ENCODE measurements around the gene C1orf53. TPM values are rescaled to one million over a fixed set of nuclear protein-coding genes. Genes with fewer than 3 reads are reported as not detected.

The C1orf53 gene
- total and polyA plus RNA-seq, 9 of the 15 experiments (the other 6 are each of a cell fraction or from before 2014, with no cell fraction given) = 0.31 to 3.2 (median 2.3) TPM

- Histone ChIP-seq H3K4me2 (ENCODE audit: insufficient read depth, low read length) (no peak overlapping the region), H3K4me1 (replicated peaks in 1 of 2; ENCODE audit: control insufficient read depth in 2 of 2, insufficient read depth in 2 of 2, low read length in 2 of 2) (no peaks in the 10 kb centered on the region; a peak in 1 of 5 replicates), H3K27ac (ENCODE audit: extremely low read depth, low read depth, low read length) (no peak overlapping the region), H2AFZ (ENCODE audit: low read depth, low read length) (0 out of 2 replicates have a peak overlapping the region, but pooled peaks have one; percentile 6), H3K79me2 (ENCODE audit: control insufficient read depth, insufficient read depth, low read length) (no peaks in the 10 kb centered on the region), H3K9ac (ENCODE audit: insufficient read depth in 1 of 2, low read depth in 2 of 2, low read length in 2 of 2) (no peak overlapping the region), H3K4me3 (no peak overlapping the region), H3K36me3 (ENCODE audit: control insufficient read depth, insufficient read depth, low read length) (no peaks in the 10 kb centered on the region), H3K27me3 (ENCODE audit: control insufficient read depth in 2 of 2, insufficient read depth in 2 of 2, low read length in 2 of 2) (no peaks in the 10 kb centered on the region), H3K9me3 (replicated peaks; ENCODE audit: control insufficient read depth, insufficient read depth, low read depth, low read length) (no peaks in the 10 kb centered on the region), H4K20me1 (replicated peaks; ENCODE audit: control insufficient read depth, insufficient read depth, low read length) (no peaks in the 10 kb centered on the region), H3K9me1 (ENCODE audit: control insufficient read depth, insufficient read depth, low read length) (no peaks in the 10 kb centered on the region)
- in situ Hi-C loops (cut with MboI) (no loop called here), intact Hi-C loops (cut with micrococcal nuclease) (loop anchor here (2.0 to 5.0 kb wide), 2 partner anchors 57 to 219 kb away; partner anchors contain the start of gene NEK7)
- no peak for DNase-seq (ENCODE audit: extremely low read depth in 1 of 4, low spot score in 3 of 4)
- POLR2A ChIA-PET = interaction anchor here (0.8 to 1.5 kb wide), 3 partner anchors 9 to 58 kb away, joined by 3 to 5 read pairs (median 3); no protein-coding TSS in a partner anchor
- ATAC-seq = no peak
- no peak for FAIRE-seq
- 31% methylated on average over 6 of the region's 6 CpGs for WGBS (ENCODE audit: insufficient coverage, low coverage, missing lambda C conversion rate)
- no TSS peak for BruUV-seq (replicated peaks)
- CTCF ChIA-PET (ENCODE audit: low intra/inter-chr PET ratio) = no interaction called here
- TF ChIP-seq STAT5A (IDR thresholded peaks at IDR 0.05; ENCODE audit: borderline replicate concordance, low read length) (no peak), NFE2 (IDR thresholded peaks at IDR 0.05; ENCODE audit: low read depth) (no peak), ZBTB11 (CRISPR knock-in tag; IDR thresholded peaks at IDR 0.05) (no peak), MAZ (CRISPR knock-in tag; conservative IDR thresholded peaks at IDR 0.05 in 1 of 2, IDR thresholded peaks at IDR 0.05 in 1 of 2) (no peak)
These were observed 35.5 kb downstream of the C1orf53 start for GRCh38 chr1:197937892-197938291.
